ENCODE results near the gene THAP7. TPM values are rescaled to one million over a fixed set of nuclear protein-coding genes. Genes with fewer than 3 reads are reported as not detected.

Gene THAP7
- total and polyA plus RNA-seq, 2 of the 13 experiments (the other 11 are each of a cell fraction or from before 2014, with no cell fraction given) = 13.0 to 25.5 TPM

DNA sequence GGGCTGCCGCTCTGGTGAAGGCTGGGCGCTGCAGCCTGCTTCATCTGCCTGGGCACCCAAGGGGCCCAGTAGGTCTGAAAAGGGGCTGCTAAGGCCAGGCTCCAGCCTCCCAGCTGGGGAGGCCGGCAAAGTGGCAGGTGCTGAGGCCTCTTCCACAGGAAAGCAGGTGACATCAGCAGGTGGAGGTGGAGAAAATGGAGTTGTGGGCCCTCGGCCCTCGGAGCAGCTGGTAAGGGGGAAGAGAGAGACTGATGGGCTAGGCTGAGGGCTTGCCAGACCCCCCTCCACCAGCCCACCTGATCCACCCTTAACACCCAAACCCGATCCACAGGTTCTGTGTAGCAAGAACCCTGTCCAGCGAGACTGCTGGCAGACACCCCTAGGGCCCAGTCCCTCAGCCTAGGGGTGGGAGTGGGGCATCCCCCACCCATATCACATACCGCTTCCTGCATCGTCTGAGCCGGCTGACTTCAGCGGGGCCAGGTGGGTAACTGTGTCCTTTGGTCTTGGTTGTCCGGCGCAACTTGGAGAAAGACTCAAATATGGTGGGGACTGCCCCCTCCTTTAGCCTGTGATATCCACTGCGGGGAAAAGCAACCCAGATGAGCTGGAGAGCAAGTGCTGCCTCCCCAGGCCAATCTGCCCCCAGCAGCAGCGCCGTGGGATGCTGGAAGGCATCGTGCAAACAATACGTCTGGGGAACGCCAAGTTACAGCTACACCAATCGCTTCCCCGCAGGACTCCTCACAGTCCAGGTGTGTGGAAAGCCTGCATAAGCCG is 1.5 kb downstream of the THAP7 start (continued):
- TF ChIP-seq, protein P1, sequence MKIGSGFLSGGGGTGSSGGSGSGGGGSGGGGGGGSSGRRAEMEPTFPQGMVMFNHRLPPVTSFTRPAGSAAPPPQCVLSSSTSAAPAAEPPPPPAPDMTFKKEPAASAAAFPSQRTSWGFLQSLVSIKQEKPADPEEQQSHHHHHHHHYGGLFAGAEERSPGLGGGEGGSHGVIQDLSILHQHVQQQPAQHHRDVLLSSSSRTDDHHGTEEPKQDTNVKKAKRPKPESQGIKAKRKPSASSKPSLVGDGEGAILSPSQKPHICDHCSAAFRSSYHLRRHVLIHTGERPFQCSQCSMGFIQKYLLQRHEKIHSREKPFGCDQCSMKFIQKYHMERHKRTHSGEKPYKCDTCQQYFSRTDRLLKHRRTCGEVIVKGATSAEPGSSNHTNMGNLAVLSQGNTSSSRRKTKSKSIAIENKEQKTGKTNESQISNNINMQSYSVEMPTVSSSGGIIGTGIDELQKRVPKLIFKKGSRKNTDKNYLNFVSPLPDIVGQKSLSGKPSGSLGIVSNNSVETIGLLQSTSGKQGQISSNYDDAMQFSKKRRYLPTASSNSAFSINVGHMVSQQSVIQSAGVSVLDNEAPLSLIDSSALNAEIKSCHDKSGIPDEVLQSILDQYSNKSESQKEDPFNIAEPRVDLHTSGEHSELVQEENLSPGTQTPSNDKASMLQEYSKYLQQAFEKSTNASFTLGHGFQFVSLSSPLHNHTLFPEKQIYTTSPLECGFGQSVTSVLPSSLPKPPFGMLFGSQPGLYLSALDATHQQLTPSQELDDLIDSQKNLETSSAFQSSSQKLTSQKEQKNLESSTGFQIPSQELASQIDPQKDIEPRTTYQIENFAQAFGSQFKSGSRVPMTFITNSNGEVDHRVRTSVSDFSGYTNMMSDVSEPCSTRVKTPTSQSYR (CRISPR knock-in tag; IDR thresholded peaks at IDR 0.05; ENCODE audit: borderline replicate concordance) = no peak
- TF ChIP-seq RBFOX2 (IDR thresholded peaks at IDR 0.05; ENCODE audit: low read depth, low read length) (peak; percentile 41), ARNT (IDR thresholded peaks at IDR 0.05) (no peak), ZNF605 (CRISPR knock-in tag; IDR thresholded peaks at IDR 0.05) (0 out of 2 replicates have a peak, but pooled peaks have one; percentile 39), AGO1 (IDR thresholded peaks at IDR 0.05; ENCODE audit: low read depth, low read length, poor library complexity, severe bottlenecking) (peak; percentile 25), ZNF318 (CRISPR knock-in tag; IDR thresholded peaks at IDR 0.05) (no peak)
